ENCODE data around the gene POU2F1.
A peak's percentile ranks its signal among the peaks of the same experiment; 100 is the strongest.

The POU2F1 gene

DNA sequence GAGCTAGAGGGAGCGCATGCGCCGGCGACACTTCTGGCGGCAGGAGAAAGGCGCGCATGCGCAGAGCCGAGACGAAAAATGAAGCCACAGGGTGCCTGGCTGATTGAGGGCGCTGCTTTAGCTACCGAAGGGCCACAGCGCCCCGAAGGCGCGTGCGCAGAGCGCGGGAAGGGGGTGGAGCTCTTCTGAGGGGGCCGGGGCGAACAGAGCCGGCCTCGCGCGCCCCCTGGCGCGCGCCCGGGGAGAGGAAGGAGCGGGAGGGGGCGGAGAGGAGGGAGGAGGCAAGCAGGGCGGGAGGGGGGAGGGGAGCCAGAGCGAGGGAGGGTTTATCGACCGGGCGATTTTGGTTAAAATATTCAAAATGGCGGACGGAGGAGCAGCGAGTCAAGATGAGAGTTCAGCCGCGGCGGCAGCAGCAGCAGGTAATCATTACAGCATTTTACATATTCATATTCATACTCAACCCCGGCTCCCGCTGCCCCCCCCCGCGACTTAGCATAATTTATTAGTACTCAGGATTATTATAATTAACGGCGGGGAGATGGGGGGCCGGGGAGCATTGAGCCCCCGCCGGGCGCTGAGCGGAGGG, at the start of gene POU2F1:
Gene POU2F1 (plus strand): TSS at position 350 of the 589 bp plus-strand sequence. CDS start 12 bp downstream, at position 362.
- ChIA-PET CTCF (interaction anchor here (0.6 to 2.7 kb wide), 10 partner anchors 9 to 163 kb away, joined by 3 to 9 read pairs (median 4); no protein-coding TSS in a partner anchor), POLR2A (interaction anchor here (0.5 to 2.7 kb wide), 55 partner anchors 10 to 716 kb away, joined by 3 to 31 read pairs (median 4); partner anchors contain the start of genes DCAF6, MPC2, POGK and STYXL2)
- DNase-seq (ENCODE audit: extremely low spot score) = peak; percentile 96
- no peak for TF ChIP-seq FOXA1 (IDR thresholded peaks at IDR 0.05)
- TF ChIP-seq BHLHE40 (IDR thresholded peaks at IDR 0.05; ENCODE audit: borderline replicate concordance) = no peak
- TF ChIP-seq, protein P1, sequence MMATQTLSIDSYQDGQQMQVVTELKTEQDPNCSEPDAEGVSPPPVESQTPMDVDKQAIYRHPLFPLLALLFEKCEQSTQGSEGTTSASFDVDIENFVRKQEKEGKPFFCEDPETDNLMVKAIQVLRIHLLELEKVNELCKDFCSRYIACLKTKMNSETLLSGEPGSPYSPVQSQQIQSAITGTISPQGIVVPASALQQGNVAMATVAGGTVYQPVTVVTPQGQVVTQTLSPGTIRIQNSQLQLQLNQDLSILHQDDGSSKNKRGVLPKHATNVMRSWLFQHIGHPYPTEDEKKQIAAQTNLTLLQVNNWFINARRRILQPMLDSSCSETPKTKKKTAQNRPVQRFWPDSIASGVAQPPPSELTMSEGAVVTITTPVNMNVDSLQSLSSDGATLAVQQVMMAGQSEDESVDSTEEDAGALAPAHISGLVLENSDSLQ (IDR thresholded peaks at IDR 0.05) = peak; percentile 27

DNA sequence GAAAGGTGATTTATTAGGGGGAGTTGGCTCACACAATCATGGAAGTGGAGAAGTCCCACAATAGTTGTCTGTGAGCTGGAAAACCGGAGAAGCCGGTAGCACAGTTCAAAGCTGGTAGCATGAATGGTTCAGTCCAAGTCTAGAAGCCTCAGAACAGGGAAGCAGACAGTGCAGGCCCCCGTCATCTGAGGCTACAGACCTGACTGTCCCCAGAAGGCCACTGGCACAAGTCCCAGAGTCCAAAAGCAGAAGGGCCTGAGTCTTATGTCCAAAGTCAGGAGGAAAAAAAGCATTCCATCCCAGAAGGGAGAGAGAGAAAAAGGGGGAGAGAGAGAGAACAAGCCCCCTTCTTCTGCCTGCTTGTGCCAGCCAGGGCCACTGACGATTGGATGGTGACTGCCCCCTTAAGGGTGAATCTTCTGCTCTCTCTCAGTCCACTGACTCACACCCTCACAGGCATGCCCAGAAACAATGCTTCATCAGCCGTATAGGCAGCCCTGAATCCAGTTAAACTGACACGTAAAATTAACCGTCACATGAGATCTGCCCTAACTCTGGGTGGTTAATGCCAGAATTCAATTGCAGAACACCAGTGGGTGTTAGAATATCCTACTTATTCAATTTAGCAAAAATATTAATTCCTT, 49.3 kb upstream of the POU2F1 start:
- CTCF ChIA-PET = no interaction called here
- POLR2A ChIA-PET = no interaction called here
- no peak for DNase-seq (ENCODE audit: extremely low spot score)

DNA sequence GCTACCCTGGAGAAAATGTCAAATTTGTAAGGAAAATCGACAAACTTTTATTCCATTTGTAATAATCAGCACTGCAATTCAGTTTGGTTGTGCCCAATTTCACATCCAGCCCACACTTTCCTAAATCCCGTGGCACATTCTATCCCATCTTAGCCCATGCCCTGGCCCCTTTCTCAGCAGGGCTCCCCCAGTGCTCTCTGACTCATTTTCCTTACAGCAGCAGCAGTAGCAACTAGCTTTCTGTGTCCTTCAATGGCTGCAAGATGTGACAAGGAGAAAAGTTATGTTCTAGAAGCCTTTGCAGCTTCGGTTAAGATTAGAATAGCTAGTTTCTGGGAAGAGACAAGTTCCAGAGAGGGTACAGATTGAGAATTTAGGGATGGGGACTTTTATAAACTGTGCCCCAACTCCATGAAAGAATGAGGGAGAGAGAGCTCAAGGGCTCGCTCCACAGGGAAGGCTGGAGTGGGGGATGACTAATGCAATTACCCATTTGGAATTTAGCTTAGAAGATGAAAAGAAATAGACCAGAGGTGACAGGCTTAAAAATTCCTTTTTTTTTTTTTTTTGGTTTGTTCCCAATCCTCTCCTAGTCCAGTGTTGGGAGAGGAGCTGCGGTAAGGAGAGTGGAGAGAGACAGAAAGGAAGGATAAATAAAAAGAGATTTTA, 47.0 kb upstream of the POU2F1 start:
- TF ChIP-seq SUZ12 (IDR thresholded peaks at IDR 0.05) (no peak), ZNF384 (IDR thresholded peaks at IDR 0.05) (no peak), TARDBP (IDR thresholded peaks at IDR 0.05) (no peak), ARNT (IDR thresholded peaks at IDR 0.05) (no peak), ELF4 (IDR thresholded peaks at IDR 0.05) (no peak), SP1 (IDR thresholded peaks at IDR 0.05) (no peak), FOXM1 (IDR thresholded peaks at IDR 0.05; ENCODE audit: borderline replicate concordance) (no peak), HDGF (IDR thresholded peaks at IDR 0.05; ENCODE audit: borderline replicate concordance) (no peak), LEF1 (IDR thresholded peaks at IDR 0.05; ENCODE audit: borderline replicate concordance) (no peak), CTBP1 (IDR thresholded peaks at IDR 0.05; ENCODE audit: borderline replicate concordance) (no peak), NFRKB (IDR thresholded peaks at IDR 0.05) (no peak), FOXK2 (IDR thresholded peaks at IDR 0.05) (no peak), BHLHE40 (IDR thresholded peaks at IDR 0.05; ENCODE audit: borderline replicate concordance) (no peak), FOXA1 (IDR thresholded peaks at IDR 0.05) (no peak), L3MBTL2 (conservative IDR thresholded peaks at IDR 0.05) (no peak)
- TF ChIP-seq, protein P1 (IDR thresholded peaks at IDR 0.05) = no peak
- no peak for DNase-seq (ENCODE audit: extremely low spot score)
- ChIA-PET CTCF (no interaction called here), POLR2A (interaction anchor here (1.0 kb wide), 1 partner anchor 47 kb away, joined by 5 read pairs; the partner anchor contains the start of gene POU2F1)

More for the DNA sequence above, 49.3 kb upstream of the POU2F1 start:
- TF ChIP-seq BHLHE40 (IDR thresholded peaks at IDR 0.05; ENCODE audit: borderline replicate concordance) (no peak), SUZ12 (IDR thresholded peaks at IDR 0.05) (no peak), ARNT (IDR thresholded peaks at IDR 0.05) (no peak), FOXA1 (IDR thresholded peaks at IDR 0.05) (no peak), FOXM1 (IDR thresholded peaks at IDR 0.05; ENCODE audit: borderline replicate concordance) (no peak), SP1 (IDR thresholded peaks at IDR 0.05) (no peak), L3MBTL2 (conservative IDR thresholded peaks at IDR 0.05) (no peak)
- TF ChIP-seq, protein P1 (IDR thresholded peaks at IDR 0.05) = no peak

GRCh38 chr1:167175901-167176300, 44.8 kb upstream of the POU2F1 start:
- TF ChIP-seq SUZ12 (IDR thresholded peaks at IDR 0.05) (no peak), FOXK2 (IDR thresholded peaks at IDR 0.05) (no peak), ELF4 (IDR thresholded peaks at IDR 0.05) (no peak), FOXA1 (IDR thresholded peaks at IDR 0.05) (no peak), L3MBTL2 (conservative IDR thresholded peaks at IDR 0.05) (no peak), SP1 (IDR thresholded peaks at IDR 0.05) (no peak), ZNF384 (IDR thresholded peaks at IDR 0.05) (no peak), ARNT (IDR thresholded peaks at IDR 0.05) (no peak), BHLHE40 (IDR thresholded peaks at IDR 0.05; ENCODE audit: borderline replicate concordance) (no peak), LEF1 (IDR thresholded peaks at IDR 0.05; ENCODE audit: borderline replicate concordance) (no peak), HDGF (IDR thresholded peaks at IDR 0.05; ENCODE audit: borderline replicate concordance) (no peak), NFRKB (IDR thresholded peaks at IDR 0.05) (no peak), FOXM1 (IDR thresholded peaks at IDR 0.05; ENCODE audit: borderline replicate concordance) (no peak)
- TF ChIP-seq, protein P1 (IDR thresholded peaks at IDR 0.05) = no peak
- CTCF ChIA-PET = no interaction called here
- DNase-seq (ENCODE audit: extremely low spot score) = no peak
- POLR2A ChIA-PET = interaction anchor here (1.1 to 1.2 kb wide), 2 partner anchors 11 to 45 kb away, joined by 3 to 4 read pairs; partner anchors contain the start of gene POU2F1

- CTCF ChIA-PET = no interaction called here
- DNase-seq (ENCODE audit: extremely low spot score) = no peak
- POLR2A ChIA-PET = no interaction called here
- no peak for TF ChIP-seq NFRKB (IDR thresholded peaks at IDR 0.05)
- no peak for TF ChIP-seq SP1 (IDR thresholded peaks at IDR 0.05)
- no peak for TF ChIP-seq ZNF384 (IDR thresholded peaks at IDR 0.05)
- no peak for TF ChIP-seq ARNT (IDR thresholded peaks at IDR 0.05)
- TF ChIP-seq CTBP1 (IDR thresholded peaks at IDR 0.05; ENCODE audit: borderline replicate concordance) = no peak
- no peak for TF ChIP-seq FOXK2 (IDR thresholded peaks at IDR 0.05)
- no peak for TF ChIP-seq LEF1 (IDR thresholded peaks at IDR 0.05; ENCODE audit: borderline replicate concordance)
- TF ChIP-seq, protein P1 (IDR thresholded peaks at IDR 0.05) = no peak
- TF ChIP-seq HDGF (IDR thresholded peaks at IDR 0.05; ENCODE audit: borderline replicate concordance) = no peak
- TF ChIP-seq L3MBTL2 (conservative IDR thresholded peaks at IDR 0.05) = no peak
- TF ChIP-seq TARDBP (IDR thresholded peaks at IDR 0.05) = no peak
- TF ChIP-seq BHLHE40 (IDR thresholded peaks at IDR 0.05; ENCODE audit: borderline replicate concordance) = no peak
- TF ChIP-seq ELF4 (IDR thresholded peaks at IDR 0.05) = no peak
- TF ChIP-seq FOXM1 (IDR thresholded peaks at IDR 0.05; ENCODE audit: borderline replicate concordance) = no peak
- TF ChIP-seq SUZ12 (IDR thresholded peaks at IDR 0.05) = no peak
- TF ChIP-seq FOXA1 (IDR thresholded peaks at IDR 0.05) = no peak
These were observed 41.9 kb upstream of the POU2F1 start for GRCh38 chr1:167178831-167179230.

Measured in HEK293T (cell line).